ENCODE results near the gene ODAD4. TPM values are rescaled to one million over a fixed set of nuclear protein-coding genes. Genes with fewer than 3 reads are reported as not detected.
A peak's percentile ranks its signal among the peaks of the same experiment; 100 is the strongest.

The ODAD4 gene
- total RNA-seq, 1 experiment from 2014 or later, result 0.69 TPM

DNA sequence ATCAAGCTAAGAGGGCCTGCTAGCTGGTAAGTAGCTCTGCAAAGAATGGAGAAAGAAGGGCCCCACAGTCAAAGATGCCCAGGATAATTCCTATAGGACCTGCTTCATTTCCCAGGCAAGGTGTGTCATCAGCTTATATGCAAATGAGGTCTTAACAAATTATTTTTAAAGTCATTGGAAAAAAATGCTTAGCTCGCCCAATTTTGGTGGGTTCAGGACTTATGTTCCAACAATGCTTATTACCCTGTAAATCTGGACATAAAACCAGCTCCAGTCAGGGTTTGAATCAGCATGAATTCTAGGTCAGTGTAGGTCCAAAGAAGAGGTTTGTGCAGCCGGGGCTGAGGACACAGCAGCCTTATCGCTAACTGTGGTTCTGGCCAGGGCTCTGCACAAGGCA lies 37.0 kb upstream of the ODAD4 start:
- CTCF ChIA-PET, result no interaction called here
- Histone ChIP-seq H3K36me3 (ENCODE audit: control insufficient read depth, insufficient read depth, low read length) (peaks cover 7% of the 10 kb centered on the region), H3K27ac (ENCODE audit: low read length) (no peak overlapping the region), H3K4me1 (ENCODE audit: control insufficient read depth, insufficient read depth, low read length) (no peaks in the 10 kb centered on the region), H3K27me3 (ENCODE audit: control insufficient read depth, insufficient read depth, low read length) (no peaks in the 10 kb centered on the region), H3K4me3 (ENCODE audit: low read depth in 2 of 2, low read length in 2 of 2) (no peak overlapping the region), H3K9me3 (ENCODE audit: control insufficient read depth, insufficient read depth, low read depth, low read length) (no peaks in the 10 kb centered on the region)
- BruUV-seq (replicated peaks), result no TSS peak
- ATAC-seq, result no peak
- TF ChIP-seq, protein P1, sequence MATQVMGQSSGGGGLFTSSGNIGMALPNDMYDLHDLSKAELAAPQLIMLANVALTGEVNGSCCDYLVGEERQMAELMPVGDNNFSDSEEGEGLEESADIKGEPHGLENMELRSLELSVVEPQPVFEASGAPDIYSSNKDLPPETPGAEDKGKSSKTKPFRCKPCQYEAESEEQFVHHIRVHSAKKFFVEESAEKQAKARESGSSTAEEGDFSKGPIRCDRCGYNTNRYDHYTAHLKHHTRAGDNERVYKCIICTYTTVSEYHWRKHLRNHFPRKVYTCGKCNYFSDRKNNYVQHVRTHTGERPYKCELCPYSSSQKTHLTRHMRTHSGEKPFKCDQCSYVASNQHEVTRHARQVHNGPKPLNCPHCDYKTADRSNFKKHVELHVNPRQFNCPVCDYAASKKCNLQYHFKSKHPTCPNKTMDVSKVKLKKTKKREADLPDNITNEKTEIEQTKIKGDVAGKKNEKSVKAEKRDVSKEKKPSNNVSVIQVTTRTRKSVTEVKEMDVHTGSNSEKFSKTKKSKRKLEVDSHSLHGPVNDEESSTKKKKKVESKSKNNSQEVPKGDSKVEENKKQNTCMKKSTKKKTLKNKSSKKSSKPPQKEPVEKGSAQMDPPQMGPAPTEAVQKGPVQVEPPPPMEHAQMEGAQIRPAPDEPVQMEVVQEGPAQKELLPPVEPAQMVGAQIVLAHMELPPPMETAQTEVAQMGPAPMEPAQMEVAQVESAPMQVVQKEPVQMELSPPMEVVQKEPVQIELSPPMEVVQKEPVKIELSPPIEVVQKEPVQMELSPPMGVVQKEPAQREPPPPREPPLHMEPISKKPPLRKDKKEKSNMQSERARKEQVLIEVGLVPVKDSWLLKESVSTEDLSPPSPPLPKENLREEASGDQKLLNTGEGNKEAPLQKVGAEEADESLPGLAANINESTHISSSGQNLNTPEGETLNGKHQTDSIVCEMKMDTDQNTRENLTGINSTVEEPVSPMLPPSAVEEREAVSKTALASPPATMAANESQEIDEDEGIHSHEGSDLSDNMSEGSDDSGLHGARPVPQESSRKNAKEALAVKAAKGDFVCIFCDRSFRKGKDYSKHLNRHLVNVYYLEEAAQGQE (IDR thresholded peaks at IDR 0.05; ENCODE audit: insufficient read depth in 1 of 2, low read depth in 2 of 2, low read length in 1 of 2), result no peak
- TF ChIP-seq, protein P2, sequence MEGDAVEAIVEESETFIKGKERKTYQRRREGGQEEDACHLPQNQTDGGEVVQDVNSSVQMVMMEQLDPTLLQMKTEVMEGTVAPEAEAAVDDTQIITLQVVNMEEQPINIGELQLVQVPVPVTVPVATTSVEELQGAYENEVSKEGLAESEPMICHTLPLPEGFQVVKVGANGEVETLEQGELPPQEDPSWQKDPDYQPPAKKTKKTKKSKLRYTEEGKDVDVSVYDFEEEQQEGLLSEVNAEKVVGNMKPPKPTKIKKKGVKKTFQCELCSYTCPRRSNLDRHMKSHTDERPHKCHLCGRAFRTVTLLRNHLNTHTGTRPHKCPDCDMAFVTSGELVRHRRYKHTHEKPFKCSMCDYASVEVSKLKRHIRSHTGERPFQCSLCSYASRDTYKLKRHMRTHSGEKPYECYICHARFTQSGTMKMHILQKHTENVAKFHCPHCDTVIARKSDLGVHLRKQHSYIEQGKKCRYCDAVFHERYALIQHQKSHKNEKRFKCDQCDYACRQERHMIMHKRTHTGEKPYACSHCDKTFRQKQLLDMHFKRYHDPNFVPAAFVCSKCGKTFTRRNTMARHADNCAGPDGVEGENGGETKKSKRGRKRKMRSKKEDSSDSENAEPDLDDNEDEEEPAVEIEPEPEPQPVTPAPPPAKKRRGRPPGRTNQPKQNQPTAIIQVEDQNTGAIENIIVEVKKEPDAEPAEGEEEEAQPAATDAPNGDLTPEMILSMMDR (IDR thresholded peaks at IDR 0.05), result no peak
- TF ChIP-seq POLR2AphosphoS5 (IDR thresholded peaks at IDR 0.05; ENCODE audit: low read depth, low read length) (no peak), SIN3A (IDR thresholded peaks at IDR 0.05; ENCODE audit: borderline replicate concordance, insufficient read depth, low read depth, low read length) (no peak), TCF7L2 (IDR thresholded peaks at IDR 0.05; ENCODE audit: low read depth, low read length) (no peak)
- POLR2A ChIA-PET, result no interaction called here
- in situ Hi-C loops (cut with HindIII; ENCODE audit: low pct_unique_long_range_greater_than_20kb, low sequenced_read_pairs) (no loop called here), intact Hi-C loops (cut with micrococcal nuclease; ENCODE audit: unreplicated experiment) (no loop called here)
- no peak for DNase-seq (ENCODE audit: low read depth, low spot score)

DNA sequence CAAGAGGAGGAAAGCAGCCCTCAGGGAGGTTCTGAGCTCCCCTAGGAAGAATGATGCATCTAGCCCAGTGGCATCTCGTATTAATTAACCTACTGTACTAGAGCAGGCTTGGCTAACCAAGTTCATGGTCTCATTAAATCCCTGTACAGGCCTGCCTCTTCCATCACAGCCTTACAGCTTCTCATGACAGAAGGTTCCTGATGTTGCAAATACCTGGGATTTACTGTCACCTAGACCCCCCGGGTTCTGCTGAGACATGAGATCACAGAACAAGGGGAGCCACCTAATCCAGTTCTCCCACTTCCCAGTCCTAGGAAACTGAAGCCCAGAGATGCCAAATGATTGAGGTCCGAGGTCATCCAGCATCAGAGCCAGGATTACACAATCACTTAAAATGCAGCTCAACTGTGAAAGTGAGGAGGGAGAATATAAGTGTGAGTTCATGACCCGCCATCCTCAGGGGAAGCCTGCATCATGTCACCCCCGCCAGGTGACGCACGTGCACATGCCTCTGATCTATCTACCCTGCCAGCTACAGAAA lies 35.6 kb upstream of the ODAD4 start:
- CTCF ChIA-PET, result no interaction called here
- in situ Hi-C loops (cut with HindIII; ENCODE audit: low pct_unique_long_range_greater_than_20kb, low sequenced_read_pairs), result no loop called here
- BruUV-seq (replicated peaks), result TSS peak; percentile 58

DNA sequence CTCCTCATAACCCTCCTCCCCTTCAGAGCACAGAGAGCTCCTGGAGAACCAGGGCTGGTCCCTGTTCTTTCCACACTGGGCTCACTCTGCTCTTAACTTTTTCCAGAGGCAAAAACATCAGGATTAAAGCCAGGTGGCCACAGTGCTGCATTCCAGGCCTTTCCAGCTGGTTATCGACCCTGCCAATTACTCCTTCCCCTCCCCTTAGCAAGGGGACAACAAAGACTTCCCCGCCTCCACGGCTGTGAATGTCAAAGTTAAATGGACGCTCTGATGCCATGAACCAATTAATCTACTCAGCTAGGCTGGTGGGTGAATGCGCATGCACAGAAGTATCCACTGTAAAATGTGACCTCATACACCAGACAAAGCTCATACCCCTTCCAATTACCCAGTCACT lies 34.8 kb upstream of the ODAD4 start:
- Histone ChIP-seq H3K27me3 (ENCODE audit: control insufficient read depth, insufficient read depth, low read length) (no peaks in the 10 kb centered on the region), H3K36me3 (ENCODE audit: control insufficient read depth, insufficient read depth, low read length) (peaks cover 4% of the 10 kb centered on the region; the same call in 1 of the 2 replicates), H3K4me1 (ENCODE audit: control insufficient read depth, insufficient read depth, low read length) (no peaks in the 10 kb centered on the region), H3K27ac (ENCODE audit: low read length) (no peak overlapping the region), H3K4me3 (ENCODE audit: low read depth in 2 of 2, low read length in 2 of 2) (no peak overlapping the region), H3K9me3 (ENCODE audit: control insufficient read depth, insufficient read depth, low read depth, low read length) (no peaks in the 10 kb centered on the region)
- no peak for ATAC-seq
- DNase-seq (ENCODE audit: low read depth, low spot score), result no peak
- TF ChIP-seq POLR2AphosphoS5 (IDR thresholded peaks at IDR 0.05; ENCODE audit: low read depth, low read length), result no peak
- TF ChIP-seq SIN3A (IDR thresholded peaks at IDR 0.05; ENCODE audit: borderline replicate concordance, insufficient read depth, low read depth, low read length), result no peak
- TF ChIP-seq, protein P1 (IDR thresholded peaks at IDR 0.05; ENCODE audit: insufficient read depth in 1 of 2, low read depth in 2 of 2, low read length in 1 of 2), result no peak
- TF ChIP-seq TCF7L2 (IDR thresholded peaks at IDR 0.05; ENCODE audit: low read depth, low read length), result no peak
- TF ChIP-seq, protein P2 (IDR thresholded peaks at IDR 0.05), result no peak
- intact Hi-C loops (cut with micrococcal nuclease; ENCODE audit: unreplicated experiment) (no loop called here), in situ Hi-C loops (cut with HindIII; ENCODE audit: low pct_unique_long_range_greater_than_20kb, low sequenced_read_pairs) (no loop called here)
- ChIA-PET POLR2A (no interaction called here), CTCF (no interaction called here)
- BruUV-seq (replicated peaks), result no TSS peak

More for the DNA sequence above, 35.6 kb upstream of the ODAD4 start:
- no peaks in the 10 kb centered on the region for H3K4me1 ChIP-seq (ENCODE audit: control insufficient read depth, insufficient read depth, low read length)
- DNase-seq (ENCODE audit: low read depth, low spot score) (no peak), ATAC-seq (no peak)
- peaks cover 6% of the 10 kb centered on the region for H3K36me3 ChIP-seq (ENCODE audit: control insufficient read depth, insufficient read depth, low read length)
- no peak overlapping the region for H3K27ac ChIP-seq (ENCODE audit: low read length)
- H3K4me3 ChIP-seq (ENCODE audit: low read depth in 2 of 2, low read length in 2 of 2), result no peak overlapping the region
- intact Hi-C loops (cut with micrococcal nuclease; ENCODE audit: unreplicated experiment), result no loop called here
- no peaks in the 10 kb centered on the region for H3K27me3 ChIP-seq (ENCODE audit: control insufficient read depth, insufficient read depth, low read length)
- H3K9me3 ChIP-seq (ENCODE audit: control insufficient read depth, insufficient read depth, low read depth, low read length), result no peaks in the 10 kb centered on the region
- TF ChIP-seq TCF7L2 (IDR thresholded peaks at IDR 0.05; ENCODE audit: low read depth, low read length), result no peak
- POLR2A ChIA-PET, result interaction anchor here (0.7 kb wide), 1 partner anchor 41 kb away, joined by 9 read pairs; no protein-coding TSS in a partner anchor

Measured in Panc1 (cell line).